Choroid plexus epithelial cell (primary cell): ENCODE measurements around the gene LYST.
"Not testable (repeated sequence)": the region's sequence is repeated elsewhere in the genome, so short reads cannot be mapped to it uniquely, and the experiment has no call there.

Experiments used
- DNase-seq: peaks from one replicate; pipeline ENCODE4 v3.0.0-alpha.2; 2010; ENCODE audit warnings: low read depth
- H3K4me3 ChIP-seq: 2 replicates; pipeline ENCODE4 v1.5.1; 2011; ENCODE audit warnings: low read depth, mild to moderate bottlenecking, control low read depth, low read length, moderate library complexity
- TF ChIP-seq, protein P1 (sequence below): conservative IDR thresholded peaks from 2 replicates; pipeline ENCODE4 v1.5.1; 2011; ENCODE audit warnings: low read depth, mild to moderate bottlenecking, control low read depth, inconsistent platforms, low read length, moderate library complexity

Gene LYST

DNA sequence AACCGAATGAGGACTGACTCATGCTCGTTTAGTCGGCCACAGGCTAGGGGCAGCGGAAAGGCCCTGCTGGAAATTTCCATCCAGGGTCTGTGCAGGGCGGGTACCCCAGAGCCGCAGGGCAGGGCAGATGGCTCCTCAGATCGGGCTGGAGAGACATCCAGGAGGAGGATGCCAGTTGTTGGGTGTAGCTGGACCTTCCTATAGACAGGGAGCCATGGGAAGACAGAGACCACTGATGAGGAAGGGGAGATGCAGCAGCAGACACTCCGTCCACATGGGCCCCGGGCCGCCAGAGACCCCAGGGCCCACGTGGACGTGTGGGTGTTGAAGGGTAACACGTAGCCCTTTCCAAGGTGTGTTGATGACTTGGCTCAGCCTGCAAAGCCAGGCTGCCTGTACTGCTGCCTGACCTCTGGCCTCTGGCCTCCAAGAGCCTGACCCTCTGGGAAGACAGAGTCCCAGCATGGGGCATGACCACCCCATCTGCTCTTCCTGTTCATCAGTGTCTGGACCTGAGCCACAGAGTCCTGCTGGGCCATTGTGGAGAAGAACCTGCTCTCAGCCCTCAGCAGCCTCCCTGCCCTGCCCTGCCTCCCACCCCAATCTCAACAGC, 221.9 kb downstream of the LYST start:
- no peak overlapping the region for H3K4me3 ChIP-seq
- DNase-seq: no peak
- TF ChIP-seq, protein P1, sequence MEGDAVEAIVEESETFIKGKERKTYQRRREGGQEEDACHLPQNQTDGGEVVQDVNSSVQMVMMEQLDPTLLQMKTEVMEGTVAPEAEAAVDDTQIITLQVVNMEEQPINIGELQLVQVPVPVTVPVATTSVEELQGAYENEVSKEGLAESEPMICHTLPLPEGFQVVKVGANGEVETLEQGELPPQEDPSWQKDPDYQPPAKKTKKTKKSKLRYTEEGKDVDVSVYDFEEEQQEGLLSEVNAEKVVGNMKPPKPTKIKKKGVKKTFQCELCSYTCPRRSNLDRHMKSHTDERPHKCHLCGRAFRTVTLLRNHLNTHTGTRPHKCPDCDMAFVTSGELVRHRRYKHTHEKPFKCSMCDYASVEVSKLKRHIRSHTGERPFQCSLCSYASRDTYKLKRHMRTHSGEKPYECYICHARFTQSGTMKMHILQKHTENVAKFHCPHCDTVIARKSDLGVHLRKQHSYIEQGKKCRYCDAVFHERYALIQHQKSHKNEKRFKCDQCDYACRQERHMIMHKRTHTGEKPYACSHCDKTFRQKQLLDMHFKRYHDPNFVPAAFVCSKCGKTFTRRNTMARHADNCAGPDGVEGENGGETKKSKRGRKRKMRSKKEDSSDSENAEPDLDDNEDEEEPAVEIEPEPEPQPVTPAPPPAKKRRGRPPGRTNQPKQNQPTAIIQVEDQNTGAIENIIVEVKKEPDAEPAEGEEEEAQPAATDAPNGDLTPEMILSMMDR: no peak

DNA sequence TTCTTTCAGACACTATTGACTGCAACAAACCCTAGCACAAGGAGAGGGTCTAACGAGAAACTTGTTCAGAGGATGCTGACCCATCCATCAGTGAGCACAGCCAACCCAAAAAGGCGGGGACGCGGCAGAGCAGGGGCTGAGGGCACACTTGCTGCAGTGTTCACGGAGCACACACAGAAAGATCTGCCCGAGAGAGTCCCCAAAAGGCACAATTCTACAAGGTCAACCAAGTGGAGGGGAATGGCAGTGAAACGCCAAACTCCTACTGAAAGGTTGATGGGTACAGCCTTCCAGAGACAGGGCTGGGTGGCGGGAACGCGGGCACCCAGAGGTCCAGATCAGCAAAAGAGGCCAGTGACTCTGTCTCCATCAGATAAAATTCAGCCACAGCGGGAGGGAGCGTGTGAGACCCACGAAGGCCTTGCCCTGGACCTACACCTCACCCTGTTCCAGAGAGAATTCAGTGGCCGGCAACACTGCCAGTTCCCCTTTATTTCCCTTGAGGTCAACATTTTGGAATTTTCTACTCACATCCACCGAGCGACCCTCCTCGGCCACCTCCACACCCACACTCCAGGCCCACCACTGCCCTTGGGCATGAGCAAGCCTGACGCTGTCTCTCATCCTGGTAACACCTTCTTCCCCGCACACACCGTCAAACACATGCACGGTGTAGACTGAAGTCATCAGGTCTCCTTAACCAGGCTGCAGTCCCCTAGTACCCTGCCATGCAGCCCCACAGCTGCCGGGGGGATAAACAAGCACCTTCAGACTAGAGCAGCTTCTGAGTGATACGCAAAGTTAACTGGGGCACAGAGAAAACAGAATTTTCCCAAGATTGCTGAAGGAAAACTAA, 222.6 kb downstream of the LYST start:
- TF ChIP-seq, protein P1: no peak
- no peak for DNase-seq
- H3K4me3 ChIP-seq: no peak overlapping the region

- no peak overlapping the region for H3K4me3 ChIP-seq
- DNase-seq: no peak
- TF ChIP-seq, protein P1: no peak
Observed at GRCh38 chr1:235642943-235643371, 223.7 kb downstream of the LYST start.

DNA sequence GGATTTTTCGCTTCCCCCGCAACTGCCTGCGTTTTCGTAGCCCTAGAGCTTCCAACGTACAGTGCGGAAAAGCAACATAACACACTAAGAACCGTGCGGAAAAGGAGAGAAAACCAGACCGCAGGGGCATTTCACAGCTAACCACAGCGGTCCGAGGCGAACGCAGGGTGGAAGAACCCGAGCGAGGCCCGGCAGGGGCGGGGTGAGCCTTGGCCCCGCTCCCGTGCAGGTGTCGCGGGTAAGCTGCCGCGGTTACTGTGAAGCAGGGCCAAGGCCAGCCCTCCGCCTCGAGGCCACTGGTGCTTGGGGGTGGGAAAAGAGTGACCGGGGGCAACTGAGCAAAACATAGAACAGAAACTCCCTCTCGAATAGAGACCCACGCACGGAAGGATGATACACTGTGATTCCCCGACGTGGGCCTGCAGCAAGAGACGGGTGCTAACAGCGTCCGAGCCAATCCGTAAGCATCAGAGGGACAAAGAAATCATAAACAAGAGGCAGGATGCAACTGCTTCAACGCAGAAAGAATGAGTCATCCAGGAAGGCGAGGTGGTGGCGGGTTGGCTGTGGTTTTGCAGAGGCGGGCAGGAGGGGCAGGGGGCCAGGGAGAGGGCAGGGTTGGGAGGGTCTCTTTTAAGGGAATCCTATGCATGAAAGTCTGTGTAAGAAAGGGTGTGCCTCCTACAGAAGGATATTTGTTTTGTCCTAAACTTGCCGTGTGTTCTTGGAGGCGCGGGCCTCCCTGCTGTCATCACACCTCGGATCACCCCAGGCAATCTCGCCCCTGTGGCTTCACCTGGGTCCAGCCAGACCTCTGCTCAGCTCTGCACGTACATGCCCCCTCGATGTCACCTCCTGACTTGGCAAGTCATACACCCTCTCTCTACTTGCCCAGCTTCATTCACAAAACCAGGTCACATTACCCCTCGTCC, 224.4 kb downstream of the LYST start:
- H3K4me3 ChIP-seq: no peak overlapping the region
- DNase-seq: peak; percentile 71
- TF ChIP-seq, protein P1: no peak

DNA sequence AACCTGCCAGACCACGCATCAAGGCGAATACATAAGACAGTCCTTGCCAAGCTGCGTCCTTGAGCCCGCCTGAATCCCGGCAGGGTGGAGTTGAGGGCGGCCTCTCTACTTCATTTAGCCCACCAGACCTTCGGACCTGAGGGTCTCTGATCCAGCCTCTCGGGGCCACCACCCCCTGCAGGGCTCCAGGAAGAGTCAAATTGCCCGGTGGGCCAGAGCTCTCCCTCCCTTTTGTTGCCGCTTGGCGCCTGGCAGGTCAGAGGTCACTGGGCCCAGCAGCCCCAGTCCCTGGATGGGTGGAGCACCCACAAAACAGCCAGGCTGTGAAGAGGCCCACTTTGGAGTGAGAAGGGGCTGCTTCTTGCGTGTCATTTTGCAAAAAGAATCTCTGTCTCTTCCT, 226.1 kb downstream of the LYST start:
- no peak overlapping the region for H3K4me3 ChIP-seq
- TF ChIP-seq, protein P1: no peak
- no peak for DNase-seq

GRCh38 chr1:235639226-235640205, 227.2 kb downstream of the LYST start:
- TF ChIP-seq, protein P1: no peak
- no peak overlapping the region for H3K4me3 ChIP-seq
- DNase-seq: no peak

GRCh38 chr1:235638612-235639011, 228.1 kb downstream of the LYST start:
- not testable (repeated sequence) for H3K4me3 ChIP-seq, DNase-seq
